ENCODE results near the gene CREB3L2.
A peak's percentile ranks its signal among the peaks of the same experiment; 100 is the strongest.

Gene CREB3L2

DNA sequence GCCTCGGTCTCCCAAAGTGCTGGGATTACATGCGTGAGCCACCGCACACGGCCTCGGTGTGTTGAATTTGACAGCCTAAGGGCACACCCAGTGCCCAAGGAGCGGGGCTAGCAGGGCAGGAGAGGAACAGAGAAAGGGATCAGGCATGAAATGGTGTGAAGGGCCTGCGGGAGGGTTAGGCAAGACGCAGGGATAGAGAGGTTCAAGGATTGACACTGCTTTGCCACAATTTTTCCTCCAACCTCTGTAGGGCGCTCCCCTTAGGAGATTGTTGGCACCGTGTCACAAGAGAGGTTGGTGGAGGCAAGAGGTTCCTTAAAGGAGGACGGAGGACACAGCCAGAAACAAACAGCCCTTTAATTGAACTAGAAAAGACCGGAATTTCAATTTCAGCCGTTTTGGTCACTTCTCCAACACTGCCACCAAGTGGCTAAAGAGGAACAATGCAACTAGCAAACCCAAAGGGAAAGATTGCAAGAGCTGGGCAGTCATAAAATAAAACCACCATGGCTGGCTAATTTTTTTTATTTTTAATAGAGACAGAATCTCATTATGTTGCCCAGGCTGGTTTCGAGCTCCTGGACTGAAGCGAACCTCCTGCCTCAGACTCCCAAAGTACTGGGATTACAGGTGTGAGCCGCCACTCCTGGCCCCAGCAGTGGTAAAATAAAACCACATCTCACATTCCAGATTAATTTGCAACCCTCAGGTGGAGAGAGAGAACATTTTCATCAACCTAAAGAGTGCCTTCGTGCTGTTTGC is 6.9 kb upstream of the CREB3L2 start:
- DNase-seq = peak; percentile 14

DNA sequence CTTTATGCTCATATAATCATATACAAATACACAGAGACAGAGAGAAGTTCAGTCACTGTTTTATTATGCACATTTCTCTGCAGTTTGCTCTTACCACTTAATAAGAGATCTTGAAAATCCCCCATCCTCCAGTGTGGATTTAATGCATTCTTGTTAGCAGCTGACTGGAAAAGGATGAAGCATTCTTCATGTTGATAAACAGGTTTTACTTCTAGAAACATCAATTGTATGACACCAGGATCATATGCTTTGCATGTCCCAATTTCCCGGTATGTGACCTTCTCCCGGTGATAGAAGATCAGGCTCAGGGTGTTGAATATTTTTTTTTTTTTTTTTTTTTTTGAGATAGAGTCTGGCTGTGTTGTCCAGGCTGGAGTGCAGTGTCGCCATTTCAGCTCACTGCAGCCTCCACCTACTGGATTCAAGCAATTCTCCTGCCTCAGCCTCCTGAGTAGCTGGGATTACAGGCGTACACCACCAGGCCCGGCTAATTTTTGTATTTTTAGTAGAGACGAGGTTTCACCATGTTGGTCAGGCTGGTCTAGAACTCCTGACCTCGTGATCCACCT is 6.2 kb upstream of the CREB3L2 start:
- no peak for DNase-seq

DNA sequence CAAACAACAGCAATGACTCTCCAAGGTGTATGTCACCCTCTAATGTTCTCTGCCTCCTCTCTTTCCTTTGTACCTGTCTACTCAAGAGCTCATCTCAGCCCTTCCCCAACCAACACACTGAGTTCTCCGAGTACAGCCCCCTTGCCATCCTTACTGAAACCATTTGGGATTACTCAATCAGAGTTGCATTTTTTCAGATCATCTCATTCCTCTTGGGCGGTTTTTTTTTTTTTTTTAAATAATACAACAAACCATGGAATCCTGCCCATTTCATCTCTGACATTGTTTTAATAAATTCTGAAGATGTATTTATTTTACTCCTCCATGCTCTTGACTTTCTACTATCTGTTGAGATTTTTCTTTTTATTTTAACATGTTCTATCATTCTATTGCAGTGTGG is 4.2 kb upstream of the CREB3L2 start:
- no peak for DNase-seq

DNA sequence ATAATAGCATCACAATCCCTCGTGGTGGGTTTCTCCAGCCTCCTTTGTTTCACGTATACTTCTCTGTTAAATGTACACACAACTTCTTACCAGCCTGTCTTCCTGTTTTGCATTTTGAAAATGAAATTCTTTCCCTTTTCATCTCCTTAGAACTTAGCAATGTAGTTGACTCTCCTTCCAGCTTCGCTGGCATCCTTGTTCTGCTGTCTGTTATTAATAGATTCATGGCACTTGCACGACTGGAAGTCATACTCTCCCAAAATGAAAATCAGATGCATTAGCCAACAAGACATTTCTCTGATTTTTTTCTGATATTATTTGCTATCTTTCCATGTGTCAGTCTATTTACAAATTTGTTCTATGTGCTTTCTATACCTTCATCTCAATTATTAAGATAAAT is 3.0 kb upstream of the CREB3L2 start:
- no peak for DNase-seq

DNA sequence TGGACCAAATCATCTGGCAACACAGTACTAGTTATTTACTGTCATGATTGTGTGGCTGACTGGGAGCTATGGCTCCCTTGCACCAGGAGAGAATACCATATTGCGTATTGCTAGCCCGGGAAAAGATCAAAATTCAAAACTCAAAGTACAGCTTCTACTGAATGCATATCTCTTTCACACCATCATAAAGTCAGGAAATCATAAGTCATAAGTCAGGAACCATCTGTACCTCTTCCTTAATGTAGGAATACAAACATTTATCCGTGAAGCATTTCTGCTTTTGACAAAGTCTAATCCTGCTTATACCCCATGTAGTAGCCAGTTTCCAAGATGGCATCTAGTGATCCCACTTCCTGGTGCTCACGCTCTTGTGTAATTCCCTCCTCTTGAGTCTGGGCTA is 2.2 kb upstream of the CREB3L2 start:
- no peak for DNase-seq

DNA sequence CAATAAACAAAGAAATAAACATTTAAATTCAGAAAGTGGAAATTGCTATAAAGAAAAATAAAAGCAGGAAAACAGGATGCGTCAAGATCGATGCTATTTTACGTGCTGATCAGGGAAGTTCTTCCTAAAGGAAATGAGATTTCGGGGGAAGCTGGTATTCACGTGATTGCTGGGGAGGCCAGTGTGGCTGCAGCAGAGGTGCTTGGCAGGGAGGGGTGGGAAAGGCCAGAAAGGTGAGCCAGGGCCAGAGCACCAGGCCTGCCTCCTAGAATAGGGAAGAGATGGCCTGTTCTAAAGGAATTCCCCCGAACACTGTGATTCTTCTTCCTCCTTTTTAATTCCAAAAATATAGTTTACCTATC is 923 bp upstream of the CREB3L2 start:
- DNase-seq = no peak

DNA sequence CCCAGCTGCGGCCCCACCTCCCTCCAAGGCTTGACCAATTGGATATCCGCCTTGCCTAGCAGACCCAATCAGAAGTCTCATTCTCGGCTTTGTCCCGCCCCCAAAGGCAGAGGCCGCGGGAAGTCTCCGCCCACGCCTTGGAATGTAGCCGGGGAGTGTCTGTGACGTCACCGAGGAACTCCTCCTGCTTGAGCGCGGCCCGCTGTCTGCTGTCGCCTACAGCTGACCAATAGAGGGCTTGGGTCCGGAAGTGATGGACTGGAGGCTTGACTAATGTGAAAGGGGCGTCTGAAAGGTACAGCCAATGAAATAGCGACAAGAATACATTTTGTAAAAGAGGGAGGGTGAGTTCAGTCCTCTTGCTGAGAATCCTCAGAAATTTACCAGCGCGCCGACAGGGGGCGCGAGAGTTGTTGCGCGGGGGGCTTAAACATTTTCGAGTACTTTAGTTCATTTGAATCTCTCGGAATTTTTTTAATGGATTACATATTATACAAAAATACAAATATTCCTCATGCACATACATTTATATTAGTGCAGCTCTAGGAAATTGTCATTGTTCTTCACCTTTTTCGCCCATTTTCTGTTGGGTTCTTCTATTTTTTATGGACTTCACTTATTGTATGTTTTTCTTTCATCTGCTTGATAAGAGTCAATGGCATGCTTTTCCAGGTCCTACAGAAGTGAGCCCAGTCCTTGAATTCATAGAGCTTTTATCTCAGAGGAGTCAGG is 376 bp upstream of the CREB3L2 start:
- peak; percentile 100 for DNase-seq

DNA sequence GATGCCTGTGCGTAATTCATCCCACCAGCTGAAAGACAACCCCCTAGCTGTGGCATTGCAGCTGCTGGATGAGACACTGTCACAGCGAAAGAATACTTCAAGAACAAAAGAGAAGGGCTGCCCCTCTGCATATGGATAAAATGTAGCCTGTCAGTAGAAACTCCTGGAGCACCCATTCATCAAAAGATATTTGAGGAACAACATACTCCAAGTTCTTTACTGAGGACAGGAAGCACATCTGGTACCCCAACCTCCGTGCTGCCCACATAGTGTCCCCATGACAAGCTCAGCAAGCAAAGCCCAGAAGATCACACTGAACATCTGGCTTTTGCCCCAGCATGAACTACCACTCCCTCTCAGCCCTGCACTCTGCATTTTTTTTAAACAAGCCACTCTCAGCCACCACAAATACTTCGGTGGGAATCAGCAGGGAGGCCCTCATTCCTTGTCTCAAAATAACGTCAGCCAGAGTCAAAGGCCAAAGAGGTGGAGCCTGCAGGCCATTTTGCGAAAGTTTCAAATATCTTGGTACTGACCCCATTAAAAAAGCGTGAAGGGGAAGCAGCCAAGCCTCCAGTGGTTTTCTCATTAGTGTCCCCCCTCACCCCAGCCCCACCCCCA is 1.7 kb downstream of the CREB3L2 start:
- no peak for DNase-seq

DNA sequence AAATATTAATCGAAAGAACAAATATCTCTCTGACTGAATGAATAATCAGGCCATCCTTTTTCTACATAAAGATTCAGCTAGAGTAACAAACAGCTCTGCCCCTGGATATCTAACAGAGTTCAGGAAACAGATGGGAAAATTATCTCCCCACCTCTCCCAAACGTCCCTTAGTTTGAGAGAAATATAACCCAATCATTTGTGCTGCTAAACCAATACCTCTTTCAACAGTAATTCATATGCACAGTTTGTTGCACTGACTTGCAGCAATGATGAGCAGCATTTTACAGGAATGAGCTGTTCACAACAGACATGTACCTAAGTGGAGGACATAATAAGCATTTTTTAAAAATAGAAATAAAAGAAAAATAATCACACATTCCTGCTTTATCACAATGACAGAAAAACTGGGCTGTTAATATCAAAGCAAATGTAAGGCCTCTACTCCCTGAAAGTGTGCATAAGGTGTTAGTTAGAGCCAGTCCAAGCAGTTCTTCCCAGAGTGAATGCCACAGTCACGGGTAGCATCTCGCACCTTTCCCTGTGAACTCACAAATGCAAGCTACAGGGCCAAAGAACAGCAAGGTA is 2.3 kb downstream of the CREB3L2 start:
- no peak for DNase-seq

DNA sequence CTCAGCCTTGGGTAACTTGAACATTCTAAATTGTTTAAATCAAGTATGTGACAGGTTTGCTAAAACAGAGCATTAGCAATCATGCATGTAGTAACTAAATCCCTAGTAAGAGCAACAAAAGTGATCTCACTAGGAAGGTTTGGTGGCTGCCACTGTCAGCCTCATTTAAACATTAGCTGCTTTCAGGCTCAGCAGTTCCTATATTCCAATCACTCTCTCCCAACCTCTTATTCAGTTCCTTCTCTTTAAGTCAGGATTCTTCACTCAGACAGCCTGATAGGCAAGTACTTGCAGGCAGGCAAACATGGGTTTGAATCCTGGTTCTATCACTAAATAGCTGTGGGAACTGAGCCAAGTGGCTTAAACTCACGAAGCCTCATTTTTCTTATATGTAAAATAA is 3.6 kb downstream of the CREB3L2 start:
- no peak for DNase-seq

DNA sequence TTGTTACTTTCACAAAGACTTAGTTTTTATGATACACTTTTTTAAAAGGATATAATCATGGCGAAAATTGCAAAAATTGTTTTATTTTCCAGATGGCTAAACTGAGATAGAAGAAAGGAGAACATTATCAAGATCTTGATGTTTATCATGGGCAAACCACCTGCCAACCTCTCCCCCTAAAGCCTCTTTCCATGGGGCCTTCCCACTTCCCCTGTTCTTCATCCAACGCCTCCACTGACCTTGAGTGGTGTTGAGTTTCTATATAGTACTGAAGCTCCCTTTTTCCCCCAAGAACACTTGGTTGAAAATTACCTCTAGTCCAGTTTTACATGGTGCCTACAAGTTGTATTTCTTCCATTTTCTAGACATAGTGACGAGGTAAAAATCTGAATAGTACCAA is 5.0 kb downstream of the CREB3L2 start:
- DNase-seq = no peak

DNA sequence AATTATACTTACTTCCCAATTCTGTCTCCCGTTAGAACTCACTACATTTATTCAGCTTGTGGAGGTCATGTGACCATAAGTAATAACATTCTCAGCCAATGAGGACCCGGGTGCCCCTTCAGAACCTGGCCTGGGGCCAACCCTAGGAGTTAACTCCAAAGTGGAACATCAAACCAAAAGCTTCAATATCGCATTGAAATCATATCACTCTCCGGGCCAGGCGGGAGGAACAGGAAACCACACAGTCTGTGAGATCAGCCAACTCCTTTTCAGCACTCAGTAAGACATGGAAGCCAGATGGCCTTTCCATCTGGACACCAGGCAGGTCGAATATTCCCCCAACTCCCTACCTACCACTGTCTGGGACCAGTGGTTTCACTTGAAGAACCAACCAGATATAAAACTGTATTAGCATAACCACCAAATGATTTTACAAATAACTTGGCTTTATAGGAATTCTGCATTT is 5.5 kb downstream of the CREB3L2 start:
- peak; percentile 99 for DNase-seq

DNA sequence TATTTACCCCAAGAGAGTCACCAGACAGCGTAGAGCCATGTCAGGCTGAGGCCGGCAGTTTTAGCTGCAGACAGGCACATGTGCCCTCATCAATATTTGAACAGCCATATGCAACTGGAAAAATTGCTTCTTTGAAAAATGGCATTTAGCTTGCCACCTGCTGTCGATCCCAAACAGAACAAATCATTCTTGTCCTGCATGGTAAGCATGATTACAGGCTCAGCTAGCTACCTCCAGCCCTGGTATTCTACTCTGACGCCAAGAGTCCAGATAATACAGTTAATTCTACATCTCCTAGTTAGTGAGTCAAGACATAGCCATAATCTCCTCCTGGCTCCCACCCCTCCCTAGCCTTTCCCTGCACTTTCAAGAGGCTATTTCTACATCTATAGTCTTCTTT is 7.7 kb downstream of the CREB3L2 start:
- DNase-seq = no peak

DNA sequence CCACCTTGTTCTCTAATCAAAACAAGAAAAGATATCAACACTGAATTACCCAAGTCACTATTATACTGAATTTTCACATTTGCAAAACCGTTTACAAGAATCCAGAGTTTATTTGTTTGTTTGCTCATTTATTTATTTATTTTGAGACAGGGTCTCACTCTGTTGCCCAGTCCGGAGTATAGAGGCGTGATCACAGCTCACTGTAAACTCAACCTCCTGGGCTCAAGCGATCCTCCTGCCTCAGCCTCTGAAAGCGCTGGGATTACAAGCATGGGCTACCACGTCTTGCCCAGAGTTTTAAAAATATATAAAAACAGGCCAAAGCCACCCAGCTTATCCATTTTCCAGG is 8.5 kb downstream of the CREB3L2 start:
- DNase-seq = no peak

DNA sequence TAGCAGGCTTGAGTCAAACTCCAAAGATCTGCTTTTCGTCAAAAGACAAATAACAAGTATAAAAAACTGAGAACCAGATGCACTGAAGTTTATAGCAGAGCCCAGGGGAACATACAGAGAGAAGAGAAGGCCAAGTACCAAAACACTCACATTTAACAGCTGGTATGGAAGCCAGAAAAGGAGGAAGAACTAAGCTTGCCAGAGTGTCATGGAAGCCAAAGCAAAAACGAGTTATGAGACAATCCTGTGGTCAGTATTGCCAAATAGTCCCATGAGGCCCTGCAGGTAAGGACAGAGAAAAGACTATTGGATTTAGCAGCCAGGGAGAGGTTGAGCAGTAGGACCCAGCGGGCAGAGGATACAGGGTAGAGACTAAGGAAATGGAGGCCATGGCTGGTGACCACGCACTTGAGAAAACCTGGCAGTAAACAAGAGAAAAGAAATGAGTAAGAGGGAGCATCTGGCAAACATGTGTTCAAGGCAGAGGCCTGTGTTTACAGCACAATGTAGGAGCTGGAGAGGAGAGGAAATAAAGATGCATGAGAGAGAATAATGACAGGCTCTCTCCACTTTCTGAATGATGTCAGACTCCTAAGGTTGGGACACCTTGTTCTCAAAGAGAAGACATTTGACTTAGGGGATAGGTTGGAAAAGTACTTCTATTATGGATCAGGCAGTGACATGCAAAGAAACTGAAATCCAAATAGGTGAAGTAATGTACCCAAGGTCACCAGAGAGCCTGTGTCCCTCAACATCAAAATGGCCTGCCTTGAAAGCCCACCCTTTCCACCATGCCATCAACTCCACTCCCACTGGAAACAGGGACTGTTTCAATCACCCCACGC is 9.1 kb downstream of the CREB3L2 start:
- DNase-seq = peak; percentile 65

DNA sequence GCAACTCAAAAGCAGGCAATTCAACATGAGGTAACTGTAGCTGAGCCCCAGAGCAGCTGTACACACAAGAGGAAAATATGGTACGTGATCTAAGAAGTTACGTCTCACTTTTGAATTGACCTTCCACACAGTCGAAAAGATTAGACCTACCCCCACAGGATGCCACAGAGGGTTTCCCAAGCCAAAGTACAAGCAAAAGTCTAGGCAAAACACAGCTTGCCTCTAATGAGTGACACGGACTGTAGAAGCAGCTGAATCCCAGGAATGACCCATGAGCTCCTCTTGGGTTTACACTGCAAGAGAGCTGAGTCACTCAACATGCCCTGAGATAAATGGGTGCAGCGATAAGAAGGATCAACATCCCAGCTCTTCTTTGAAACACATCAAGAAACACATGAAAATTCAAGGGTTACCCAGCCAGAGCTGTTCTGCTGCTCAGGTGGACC is 9.8 kb downstream of the CREB3L2 start:
- DNase-seq = no peak

DNA sequence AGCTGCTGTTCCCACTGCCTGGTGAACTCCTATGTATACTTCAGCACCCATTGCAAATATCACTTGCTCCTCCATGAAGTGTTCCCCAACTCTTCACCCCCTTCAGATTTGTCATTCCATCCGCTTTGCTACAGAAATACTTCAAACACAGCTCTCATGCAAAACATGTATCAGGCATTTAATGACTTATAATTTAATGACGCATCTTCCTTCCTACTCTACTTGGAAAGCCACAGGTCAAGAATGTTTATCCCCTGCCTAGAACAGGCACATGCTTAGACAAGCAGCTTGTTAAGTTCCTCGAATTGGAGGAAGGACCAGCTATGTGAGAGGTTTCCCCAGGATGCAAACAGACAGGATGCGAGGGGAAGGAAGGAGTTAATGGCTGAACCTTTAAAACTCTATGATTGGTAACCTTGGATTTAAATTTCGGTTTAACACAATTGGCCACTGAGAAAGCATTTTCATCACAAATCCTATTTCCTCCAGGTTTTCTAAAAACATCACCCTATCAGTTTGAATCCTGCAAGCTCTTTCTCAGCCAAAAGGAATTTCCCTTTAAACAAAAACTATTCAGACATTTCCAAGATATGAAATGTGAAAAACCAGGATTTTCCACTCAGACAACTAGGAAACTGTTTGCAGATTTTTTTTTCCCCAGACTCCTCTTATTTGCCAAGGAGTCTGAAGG is 11.5 kb downstream of the CREB3L2 start:
- no peak for DNase-seq

DNA sequence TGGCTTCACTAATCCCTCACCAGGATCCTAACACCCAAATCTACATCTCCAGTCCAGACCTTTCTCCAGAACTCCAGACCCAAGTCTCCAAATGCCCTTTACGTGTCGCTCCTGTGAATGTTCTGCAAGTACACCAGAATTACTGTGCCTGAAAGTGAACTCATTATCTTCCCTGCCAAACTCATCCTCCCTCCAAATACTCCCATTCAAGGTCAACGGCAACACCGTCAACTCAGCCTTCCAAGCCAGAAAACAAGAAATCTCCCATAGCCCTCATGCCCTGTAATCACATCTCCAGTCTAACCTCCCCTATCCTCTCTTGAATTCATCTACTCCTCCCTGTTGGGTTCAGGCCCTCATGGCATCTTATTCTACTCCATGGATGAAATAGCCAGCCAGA is 12.3 kb downstream of the CREB3L2 start:
- DNase-seq = no peak

DNA sequence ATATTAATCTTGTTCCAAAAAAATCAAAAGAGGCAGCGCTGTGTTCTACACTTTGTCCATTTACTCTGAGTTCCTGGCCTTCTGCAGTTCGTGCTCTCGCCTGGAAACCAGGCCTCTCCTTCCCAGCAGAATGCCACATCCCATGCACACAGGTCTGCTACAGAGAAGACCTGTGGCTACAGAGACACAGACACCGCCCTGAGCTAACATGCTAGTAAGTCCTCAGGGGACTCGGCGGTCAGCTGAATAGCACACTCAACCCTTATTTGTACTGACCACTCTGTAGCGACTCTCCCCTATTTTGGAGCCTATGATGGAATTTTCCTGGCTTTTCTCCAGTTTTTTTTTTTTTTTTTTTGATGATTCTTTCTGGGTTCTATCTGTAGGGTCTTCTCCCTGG is 12.8 kb downstream of the CREB3L2 start:
- no peak for DNase-seq

DNA sequence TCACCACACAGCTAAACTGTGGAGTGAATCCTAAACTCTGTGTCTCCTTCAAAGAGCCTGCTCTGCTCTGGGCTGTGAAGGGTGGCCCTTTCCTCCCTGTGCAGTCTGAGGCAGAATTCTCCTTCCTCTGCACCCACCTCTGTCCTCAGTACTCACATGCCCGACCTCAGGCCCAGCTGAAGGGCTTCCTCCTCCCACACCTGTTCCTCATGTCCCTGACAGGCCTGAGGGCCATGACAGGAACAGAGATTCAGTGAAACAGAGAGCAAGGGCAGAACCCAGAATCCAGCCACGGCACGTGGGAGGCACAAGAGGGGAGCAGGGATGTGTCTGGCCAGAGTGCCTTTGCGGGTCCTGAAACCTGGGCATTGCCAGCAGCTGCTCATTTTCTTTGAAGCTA is 13.9 kb downstream of the CREB3L2 start:
- no peak for DNase-seq

DNA sequence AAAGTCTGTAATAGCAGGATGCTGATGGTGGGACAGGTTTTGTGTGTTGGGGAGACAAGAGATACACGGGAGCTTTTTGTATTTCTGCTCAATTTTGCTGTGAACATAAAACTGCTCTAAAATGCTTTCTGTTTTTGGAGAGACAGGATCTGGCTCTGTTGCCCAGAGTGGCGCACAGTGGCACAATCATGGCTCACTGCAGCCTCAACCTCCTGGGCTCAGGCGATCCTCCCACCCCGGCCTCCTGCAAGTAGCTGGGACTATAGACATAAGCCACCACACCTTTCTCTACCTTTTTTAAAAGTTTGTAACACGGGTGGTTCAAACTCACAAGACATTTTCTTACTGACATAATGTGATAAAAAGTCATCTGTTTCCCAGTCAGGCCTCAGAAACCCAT is 14.3 kb downstream of the CREB3L2 start:
- DNase-seq = no peak

DNA sequence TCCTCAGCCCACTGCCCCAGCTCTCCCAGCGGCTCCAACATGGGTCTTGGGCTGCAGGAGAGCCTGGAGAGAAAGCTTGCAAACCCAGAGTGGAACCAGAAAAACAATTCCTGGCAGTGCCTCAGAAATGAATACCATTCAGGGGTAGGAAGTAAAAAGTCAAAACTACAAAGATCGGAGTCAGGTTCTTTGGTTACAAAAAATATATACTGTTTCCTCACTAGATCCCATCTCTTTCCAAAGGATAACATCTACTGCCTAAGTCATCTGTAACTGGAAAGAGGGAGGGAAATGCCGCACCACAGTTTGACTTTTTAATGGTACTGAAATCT is 14.9 kb downstream of the CREB3L2 start:
- DNase-seq = no peak
